HCT116 (cell line): ENCODE measurements around the gene TARS1. TPM values are rescaled to one million over a fixed set of nuclear protein-coding genes. Genes with fewer than 3 reads are reported as not detected.
"Not testable (repeated sequence)": the region's sequence is repeated elsewhere in the genome, so short reads cannot be mapped to it uniquely, and the experiment has no call there.

Experiments used
- ATAC-seq: fragments of 200-7000 bp; cut with Tn5 transposase; 2 replicates; pipeline ENCODE4 v1.9.1; 2020; ENCODE audit warnings: mild to moderate bottlenecking, moderate library complexity
- BruUV-seq: library from RNA; stranded (reverse); fragments of 400-500 nt; replicated peaks from 2 replicates; lab custom pipeline; 2021; lab: Mats Ljungman, UMichigan
- CTCF ChIA-PET: fragments of 300-600 bp; sonication (Branson Sonifier 250); formaldehyde crosslinking; loops from one replicate; lab custom pipeline; 2021; ENCODE audit warnings: antibody characterized with exemption; lab: Charles Lee
- POLR2A ChIA-PET: fragments of 300-600, 350-600 bp; sonication (Branson Sonifier 250); formaldehyde crosslinking; loops from one replicate; lab custom pipeline; 2021; ENCODE audit warnings: antibody characterized with exemption; lab: Charles Lee
- RAD21 ChIA-PET, 2 experiments: fragments of 300-600 bp; sonication (Branson Sonifier 250); formaldehyde crosslinking; loops; one replicate each; lab custom pipeline; 2023; ENCODE audit warnings: low total read pairs in 2 of 2; ENCODE audit not compliant: uncharacterized antibody in 2 of 2, unreplicated experiment in 2 of 2, low non-redundant PET in 1 of 2; lab: Charles Lee
- DNase-seq: peaks from one replicate; pipeline ENCODE4 v3.0.0-alpha.2; 2010; ENCODE audit warnings: low read depth, low spot score
- H2AFZ ChIP-seq: fragments of 200-600 bp; shearing (Covaris generic), sonication (generic); 2 replicates; pipeline ENCODE4 v1.6.1; 2017; ENCODE audit warnings: low read depth, mixed run types, mixed read lengths, antibody characterized with exemption, low read length; ENCODE audit not compliant: poor library complexity, severe bottlenecking
- H3K27ac ChIP-seq: 2 replicates; pipeline ENCODE4 v1.5.1; 2012; ENCODE audit warnings: low read depth, low read length
- H3K27me3 ChIP-seq: fragments of 200-600 bp; sonication (generic); 2 replicates; pipeline ENCODE4 v1.6.1; 2016; ENCODE audit warnings: mixed run types, low read length, mixed read lengths; ENCODE audit not compliant: insufficient read depth
- H3K36me3 ChIP-seq, 2 experiments: fragments of 200-500 bp in 1 of 2; fragments of 200-600 bp in 1 of 2; sonication (Bioruptor generic) in 1 of 2; sonication (generic) in 1 of 2; 2 replicates each; pipeline versions ENCODE4 v1.5.1 to v1.6.1; 2014 to 2016; ENCODE audit warnings: low read length in 2 of 2, inconsistent platforms in 1 of 2, mixed read lengths in 1 of 2, mixed run types in 1 of 2; ENCODE audit not compliant: insufficient read depth in 2 of 2, control insufficient read depth in 1 of 2
- H3K4me1 ChIP-seq, 2 experiments: fragments of 200-600 bp in 1 of 2; sonication (generic) in 1 of 2; 2 replicates each; pipeline versions ENCODE4 v1.5.1 to v1.6.1; 2012 to 2017; ENCODE audit warnings: low read length in 2 of 2, inconsistent platforms in 1 of 2, mild to moderate bottlenecking in 1 of 2, mixed read lengths in 1 of 2, mixed run types in 1 of 2, moderate library complexity in 1 of 2; ENCODE audit not compliant: insufficient read depth in 2 of 2, control insufficient read depth in 1 of 2
- H3K4me2 ChIP-seq: fragments of 200-600 bp; sonication (generic); 2 replicates; pipeline ENCODE4 v1.6.1; 2017; ENCODE audit warnings: mixed run types, low read length, mixed read lengths
- H3K4me3 ChIP-seq, 2 experiments: fragments of 200-600 bp in 1 of 2; sonication (generic) in 1 of 2; replicated peaks in 1 of 2; 2 replicates each; pipeline ENCODE4 v1.5.1; 2011 to 2016; ENCODE audit warnings: low read length in 2 of 2, control low read depth in 1 of 2, low read depth in 1 of 2, mild to moderate bottlenecking in 1 of 2, mixed read lengths in 1 of 2, mixed run types in 1 of 2
- H3K79me2 ChIP-seq: fragments of 200-600 bp; sonication (generic); 2 replicates; pipeline ENCODE4 v1.6.1; 2017; ENCODE audit warnings: mild to moderate bottlenecking, mixed run types, low read length, moderate library complexity, mixed read lengths; ENCODE audit not compliant: insufficient read depth
- H3K9ac ChIP-seq: fragments of 200-600 bp; sonication (generic); 2 replicates; pipeline ENCODE4 v1.6.1; 2016; ENCODE audit warnings: low read length, mixed read lengths
- H3K9me2 ChIP-seq: fragments of 200-600 bp; sonication (generic), shearing (Covaris generic); 2 replicates; pipeline ENCODE4 v1.6.1; 2017; ENCODE audit warnings: mixed run types, mild to moderate bottlenecking, moderate library complexity; ENCODE audit not compliant: insufficient read depth
- H3K9me3 ChIP-seq, 2 experiments: fragments of 200-500 bp in 1 of 2; fragments of 200-600 bp in 1 of 2; sonication (Bioruptor generic) in 1 of 2; sonication (generic) in 1 of 2; 2 replicates each; pipeline ENCODE4 v1.6.1; 2014 to 2017; ENCODE audit warnings: low read length in 2 of 2, mixed read lengths in 2 of 2, inconsistent platforms in 1 of 2, low read depth in 1 of 2, mild to moderate bottlenecking in 1 of 2, mixed run types in 1 of 2, moderate library complexity in 1 of 2; ENCODE audit not compliant: control insufficient read depth in 1 of 2, insufficient read depth in 1 of 2
- H4K20me1 ChIP-seq: fragments of 200-600 bp; sonication (generic), shearing (Covaris generic); 2 replicates; pipeline ENCODE4 v1.6.1; 2017; ENCODE audit warnings: mixed run types, mild to moderate bottlenecking, moderate library complexity; ENCODE audit not compliant: insufficient read depth
- ATF3 ChIP-seq: IDR thresholded peaks from 2 replicates; pipeline ENCODE4 v1.6.1; 2012
- CBX3 ChIP-seq: IDR thresholded peaks from 2 replicates; pipeline ENCODE4 v1.6.1; 2012; ENCODE audit warnings: low read depth
- CEBPB ChIP-seq: IDR thresholded peaks from 2 replicates; pipeline ENCODE4 v1.6.1; 2012; ENCODE audit warnings: low read depth
- EGR1 ChIP-seq: IDR thresholded peaks from 2 replicates; pipeline ENCODE4 v1.6.1; 2012; ENCODE audit warnings: low read depth
- ELF1 ChIP-seq: IDR thresholded peaks from 2 replicates; pipeline ENCODE4 v1.6.1; 2012; ENCODE audit warnings: low read depth, borderline replicate concordance
- EZH2 ChIP-seq: fragments of 200-600 bp; sonication (generic); IDR thresholded peaks from 2 replicates; pipeline ENCODE4 v1.6.1; 2017; ENCODE audit warnings: antibody characterized with exemption, mixed run types
- MAX ChIP-seq: IDR thresholded peaks from 2 replicates; pipeline ENCODE4 v1.6.1; 2012
- POLR2A ChIP-seq: IDR thresholded peaks from 2 replicates; pipeline ENCODE4 v1.7.0; 2011; ENCODE audit warnings: borderline replicate concordance; ENCODE audit not compliant: insufficient read depth, insufficient read length; ENCODE audit errors: extremely low read depth
- POLR2AphosphoS5 ChIP-seq: IDR thresholded peaks from 2 replicates; pipeline ENCODE4 v1.6.1; 2011; ENCODE audit warnings: mild to moderate bottlenecking, low read depth, low read length, moderate library complexity
- RAD21 ChIP-seq: IDR thresholded peaks from 2 replicates; pipeline ENCODE4 v1.6.1; 2012; ENCODE audit warnings: low read depth, mild to moderate bottlenecking
- SIN3A ChIP-seq: IDR thresholded peaks from 2 replicates; pipeline ENCODE4 v1.6.1; 2012; ENCODE audit warnings: low read depth
- SRF ChIP-seq: IDR thresholded peaks from 2 replicates; pipeline ENCODE4 v1.6.1; 2012; ENCODE audit warnings: low read depth
- TCF7L2 ChIP-seq: IDR thresholded peaks from 2 replicates; pipeline ENCODE4 v1.7.0; 2011; ENCODE audit warnings: borderline replicate concordance, inconsistent platforms; ENCODE audit not compliant: insufficient read depth, insufficient read length; ENCODE audit errors: extremely low read depth
- YY1 ChIP-seq: IDR thresholded peaks from 2 replicates; pipeline ENCODE4 v1.6.1; 2011; ENCODE audit warnings: low read length, low read depth, moderate library complexity, mild to moderate bottlenecking; ENCODE audit not compliant: insufficient replicate concordance; ENCODE audit errors: extremely low read depth
- ZFX ChIP-seq: fragments of 450-650 bp; IDR thresholded peaks from 2 replicates; pipeline ENCODE4 v1.6.1; 2017
- intact Hi-C: fragments of 100-400 bp; cut with micrococcal nuclease; formaldehyde crosslinking; loops from 2 replicates; pipeline ENCODE4 v1.10.0; 2022
- total RNA-seq: library from RNA; stranded (reverse); gene quantifications from one replicate; pipeline ENCODE4 v1.2.1, GENCODE V29; 2021; ENCODE audit not compliant: unreplicated experiment

The TARS1 gene
- total RNA-seq, 1 experiment from 2014 or later = 291 TPM

- TF ChIP-seq TCF7L2 (no peak), ZFX (no peak), RAD21 (no peak), ATF3 (no peak), SRF (no peak), YY1 (no peak), POLR2AphosphoS5 (no peak), EZH2 (no peak)
Observed at GRCh38 chr5:33513462-33514185, 72.9 kb downstream of the TARS1 start (continued).

GRCh38 chr5:33515366-33515765 lies 74.6 kb downstream of the TARS1 start:
- RAD21 ChIA-PET, DNase-seq, H3K9me3 ChIP-seq, ATAC-seq, H3K4me2 ChIP-seq, POLR2A ChIA-PET, BruUV-seq, H3K27ac ChIP-seq, H3K27me3 ChIP-seq, CTCF ChIA-PET, H3K4me1 ChIP-seq, H3K4me3 ChIP-seq, H2AFZ ChIP-seq, H4K20me1 ChIP-seq, H3K9me2 ChIP-seq, H3K79me2 ChIP-seq, H3K9ac ChIP-seq, intact Hi-C loops, H3K36me3 ChIP-seq: not testable (repeated sequence)

GRCh38 chr5:33516421-33516820 lies 75.7 kb downstream of the TARS1 start:
- BruUV-seq = no TSS peak
- Histone ChIP-seq H3K4me2 (no peak overlapping the region), H3K27me3 (no peaks in the 10 kb centered on the region; the same call in 1 of the 2 replicates), H3K4me1 (no peaks in the 10 kb centered on the region), H3K36me3 (no peaks in the 10 kb centered on the region), H4K20me1 (no peaks in the 10 kb centered on the region), H3K27ac (no peak overlapping the region), H3K9me2 (no peaks in the 10 kb centered on the region), H3K9me3 (no peaks in the 10 kb centered on the region), H3K4me3 (no peak overlapping the region), H2AFZ (no peak overlapping the region), H3K79me2 (no peaks in the 10 kb centered on the region), H3K9ac (no peak overlapping the region)
- ATAC-seq (no peak), DNase-seq (no peak)
- ChIA-PET RAD21 (no interaction called here), POLR2A (no interaction called here), CTCF (no interaction called here)
- intact Hi-C loops = no loop called here
- TF ChIP-seq CBX3 (no peak), POLR2A (no peak), EGR1 (no peak), MAX (no peak), ELF1 (no peak), YY1 (no peak), TCF7L2 (no peak), SIN3A (no peak), CEBPB (no peak)
